HG03139 (cell line): ENCODE data around the gene C20orf141.

ENCODE experiments used
- ATAC-seq: cut with Tn5 transposase; IDR thresholded peaks from one replicate; pipeline ENCODE4 v1.9.1; 2021; ENCODE audit not compliant: unreplicated experiment

C20orf141 gene

GRCh38 chr20:2846698-2847097, 31.9 kb downstream of the C20orf141 start:
- no peak for ATAC-seq

- no peak for ATAC-seq
Measured at GRCh38 chr20:2847802-2848201, 33.0 kb downstream of the C20orf141 start.

- ATAC-seq, result no peak
Measured at GRCh38 chr20:2849529-2849928, 34.7 kb downstream of the C20orf141 start.

GRCh38 chr20:2851086-2851485, 36.3 kb downstream of the C20orf141 start:
- no peak for ATAC-seq

GRCh38 chr20:2858591-2858990, 43.8 kb downstream of the C20orf141 start:
- ATAC-seq, result no peak

- no peak for ATAC-seq
Measured at GRCh38 chr20:2859330-2860121, 44.7 kb downstream of the C20orf141 start.

- ATAC-seq, result no peak
Measured at GRCh38 chr20:2864626-2865025, 49.8 kb downstream of the C20orf141 start.

- ATAC-seq, result no peak
Measured at GRCh38 chr20:2865101-2865500, 50.3 kb downstream of the C20orf141 start.
